ENCODE data around the gene RCSD1. TPM values are rescaled to one million over a fixed set of nuclear protein-coding genes. Genes with fewer than 3 reads are reported as not detected.

RCSD1 gene
- total and polyA plus RNA-seq, 8 donors, result 6.0 to 43.7 (median 19.7) TPM

DNA sequence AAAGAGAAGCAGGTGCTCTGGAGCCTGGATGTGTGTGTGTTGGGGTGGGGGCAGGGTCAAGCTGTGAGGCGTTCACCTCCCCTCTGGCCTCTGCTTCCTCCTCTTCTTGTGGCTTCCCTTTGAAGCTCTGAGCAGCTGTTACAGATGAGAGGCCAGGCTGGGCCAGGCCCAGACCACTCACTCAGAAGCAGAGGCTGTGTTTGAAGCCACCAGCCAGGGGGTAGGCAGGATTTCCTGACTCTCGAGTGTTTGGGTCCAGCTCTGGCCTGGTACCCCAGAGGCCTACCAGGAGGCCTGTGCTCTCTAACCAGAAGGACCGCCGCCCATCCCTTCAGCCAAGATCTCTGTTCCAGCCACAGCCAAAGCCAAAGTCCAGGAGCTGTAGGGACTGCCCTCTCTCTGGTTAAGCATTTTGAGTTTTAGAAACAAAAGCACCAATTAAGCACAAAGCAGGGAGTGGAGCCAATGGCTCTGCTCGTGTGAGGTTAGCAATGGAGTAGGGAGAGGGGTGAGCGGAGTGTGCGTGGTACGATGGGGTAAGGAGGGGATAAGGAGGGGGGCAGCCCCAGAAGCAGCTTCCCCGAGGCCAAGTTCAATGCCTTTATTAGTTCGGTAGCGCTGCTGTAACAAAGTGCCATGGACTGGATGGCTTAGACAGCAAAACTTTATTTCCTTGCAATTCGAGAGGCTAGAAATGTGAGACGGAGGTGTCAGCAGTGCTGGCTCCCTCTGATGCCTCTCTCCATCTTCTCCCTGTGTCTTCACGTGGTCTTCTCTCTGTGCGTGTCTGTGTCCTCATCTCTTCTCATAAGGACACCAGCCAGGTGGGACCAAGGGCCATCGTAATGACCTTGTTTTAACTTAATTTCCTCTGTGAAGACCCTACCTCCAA, 20.5 kb downstream of the RCSD1 start:
- Histone ChIP-seq H3K4me3 (no peak overlapping the region), H3K27me3 (no peaks in the 10 kb centered on the region), H3K9me3 (no peaks in the 10 kb centered on the region), H3K36me3 (no peaks in the 10 kb centered on the region), H3K27ac (peak overlapping the region in 4 of 5 donors; percentile 9 to 66 (median 42)), H3K4me1 (peaks cover 13 to 91% (median 45%) of the 10 kb centered on the region in 4 donors)
- TF ChIP-seq POLR2AphosphoS5 (IDR thresholded peaks at IDR 0.05) (no peak), POLR2A (IDR thresholded peaks at IDR 0.05) (no peak), EP300 (IDR thresholded peaks at IDR 0.05) (no peak)
- TF ChIP-seq, protein P1, sequence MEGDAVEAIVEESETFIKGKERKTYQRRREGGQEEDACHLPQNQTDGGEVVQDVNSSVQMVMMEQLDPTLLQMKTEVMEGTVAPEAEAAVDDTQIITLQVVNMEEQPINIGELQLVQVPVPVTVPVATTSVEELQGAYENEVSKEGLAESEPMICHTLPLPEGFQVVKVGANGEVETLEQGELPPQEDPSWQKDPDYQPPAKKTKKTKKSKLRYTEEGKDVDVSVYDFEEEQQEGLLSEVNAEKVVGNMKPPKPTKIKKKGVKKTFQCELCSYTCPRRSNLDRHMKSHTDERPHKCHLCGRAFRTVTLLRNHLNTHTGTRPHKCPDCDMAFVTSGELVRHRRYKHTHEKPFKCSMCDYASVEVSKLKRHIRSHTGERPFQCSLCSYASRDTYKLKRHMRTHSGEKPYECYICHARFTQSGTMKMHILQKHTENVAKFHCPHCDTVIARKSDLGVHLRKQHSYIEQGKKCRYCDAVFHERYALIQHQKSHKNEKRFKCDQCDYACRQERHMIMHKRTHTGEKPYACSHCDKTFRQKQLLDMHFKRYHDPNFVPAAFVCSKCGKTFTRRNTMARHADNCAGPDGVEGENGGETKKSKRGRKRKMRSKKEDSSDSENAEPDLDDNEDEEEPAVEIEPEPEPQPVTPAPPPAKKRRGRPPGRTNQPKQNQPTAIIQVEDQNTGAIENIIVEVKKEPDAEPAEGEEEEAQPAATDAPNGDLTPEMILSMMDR (IDR thresholded peaks at IDR 0.05), result no peak
- DNase-seq, result peak in 1 of 2 donors; percentile 38
- intact Hi-C loops (cut with DNase I; ENCODE audit: low total_unique reads), result no loop called here
- WGBS, 5 donors, result 67 to 81% (median 76%) methylated on average over 15 to 16 of the region's 16 CpGs

DNA sequence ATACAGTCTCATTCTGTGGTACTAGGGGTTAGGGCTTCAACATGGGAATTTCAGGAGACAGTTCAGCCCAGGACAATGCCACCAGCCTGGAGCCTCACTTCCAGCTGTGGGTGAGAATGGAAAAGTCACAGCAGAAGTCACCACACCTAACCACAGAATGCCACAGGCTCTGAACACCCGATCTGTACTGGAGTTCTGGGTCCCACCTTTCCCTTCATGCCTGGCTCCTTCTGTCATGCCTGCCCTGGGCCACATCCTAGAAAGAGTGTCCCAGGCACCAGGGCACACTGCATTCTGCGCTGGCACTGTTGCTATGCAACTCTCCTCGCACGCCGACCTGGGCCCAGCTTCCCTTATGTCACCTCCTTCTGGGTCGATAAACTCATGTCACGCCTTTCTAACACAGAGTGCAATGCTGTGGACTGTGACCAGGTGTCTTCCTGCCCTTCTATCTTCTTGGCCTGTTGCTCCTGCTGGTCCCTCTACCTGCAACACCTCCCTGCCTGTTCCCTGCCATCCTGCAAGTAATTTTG, 21.2 kb downstream of the RCSD1 start:
- no peaks in the 10 kb centered on the region for H3K9me3 ChIP-seq
- DNase-seq, result no peak
- no peak overlapping the region for H3K4me3 ChIP-seq
- H3K4me1 ChIP-seq, result peaks cover 13 to 91% (median 45%) of the 10 kb centered on the region in 4 donors
- intact Hi-C loops (cut with DNase I; ENCODE audit: low total_unique reads), result no loop called here
- WGBS, 5 donors, result 76 to 84% (median 83%) methylated on average over 7 of the region's 7 CpGs
- H3K27ac ChIP-seq, result peak overlapping the region in 3 of 5 donors; percentile 9 to 66 (median 40)
- H3K27me3 ChIP-seq, result no peaks in the 10 kb centered on the region
- TF ChIP-seq EP300 (IDR thresholded peaks at IDR 0.05) (no peak), POLR2AphosphoS5 (IDR thresholded peaks at IDR 0.05) (no peak), POLR2A (IDR thresholded peaks at IDR 0.05) (no peak)
- TF ChIP-seq, protein P1 (IDR thresholded peaks at IDR 0.05), result no peak
- no peaks in the 10 kb centered on the region for H3K36me3 ChIP-seq

DNA sequence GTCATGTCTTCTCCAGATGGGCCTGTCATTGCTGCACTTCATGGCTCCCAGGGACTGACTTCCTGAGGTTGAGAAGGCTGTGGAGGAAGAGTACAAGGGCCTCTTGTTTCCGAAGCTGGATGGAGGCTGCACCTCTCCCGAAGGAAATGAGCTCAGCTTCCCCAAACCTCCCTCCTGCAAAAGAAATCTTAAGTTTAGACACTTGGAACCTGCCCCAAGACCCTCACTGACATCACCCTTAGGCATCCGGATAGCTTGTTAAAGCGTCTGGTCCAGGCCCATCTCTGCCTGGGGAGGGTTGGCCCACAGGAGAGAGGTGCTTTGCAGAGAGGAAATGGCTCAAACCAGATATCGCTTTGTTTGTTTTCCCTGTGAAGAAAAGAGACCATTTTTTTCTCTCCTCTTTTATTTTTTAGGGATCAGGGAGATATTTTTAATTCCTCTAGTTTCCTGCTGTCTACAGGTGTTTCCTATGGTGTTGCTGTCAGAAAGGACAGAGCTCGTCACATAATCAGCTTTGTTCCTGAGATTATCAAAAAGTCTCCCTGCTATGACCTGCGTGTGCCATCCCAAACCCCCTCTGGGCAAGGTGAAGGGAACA, 25.0 kb downstream of the RCSD1 start:
- no peak for TF ChIP-seq POLR2AphosphoS5 (IDR thresholded peaks at IDR 0.05)
- TF ChIP-seq, protein P1 (IDR thresholded peaks at IDR 0.05), result no peak
- no peak for TF ChIP-seq EP300 (IDR thresholded peaks at IDR 0.05)
- no peak for TF ChIP-seq POLR2A (IDR thresholded peaks at IDR 0.05)
- Histone ChIP-seq H3K4me3 (no peak overlapping the region), H3K36me3 (no peaks in the 10 kb centered on the region), H3K4me1 (peaks cover 15 to 95% (median 41%) of the 10 kb centered on the region in 4 donors), H3K27ac (peak overlapping the region; percentile 22 to 68 (median 64)), H3K9me3 (no peaks in the 10 kb centered on the region), H3K27me3 (no peaks in the 10 kb centered on the region)
- DNase-seq, result peak in 1 of 2 donors; percentile 48
- WGBS, 5 donors, result 56 to 72% (median 66%) methylated on average over 7 of the region's 7 CpGs
- intact Hi-C loops (cut with DNase I; ENCODE audit: low total_unique reads), result no loop called here

DNA sequence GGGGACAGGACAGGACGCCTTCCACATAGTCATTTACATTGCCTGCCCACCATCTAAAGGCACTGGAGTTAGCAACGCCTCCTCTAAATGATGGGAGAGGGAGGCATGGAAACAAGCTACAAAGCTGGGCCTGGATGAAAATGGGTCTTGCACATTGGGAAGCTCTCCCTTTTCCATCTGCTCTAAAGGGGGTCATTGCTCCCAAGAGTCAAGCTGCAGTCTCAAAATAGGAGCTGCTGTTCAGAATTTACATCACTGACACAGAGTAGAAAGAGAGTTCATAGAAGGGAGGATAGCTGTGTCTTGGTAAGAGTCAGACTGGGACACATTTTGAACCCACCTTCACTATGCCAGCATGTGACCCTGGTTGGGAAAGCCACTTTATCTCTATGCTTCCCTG, 26.6 kb downstream of the RCSD1 start:
- Histone ChIP-seq H3K4me1 (peaks cover 16 to 91% (median 41%) of the 10 kb centered on the region in 4 donors), H3K27ac (peak overlapping the region in 2 of 5 donors; percentile 5 to 66)

More for the DNA sequence above, 26.6 kb downstream of the RCSD1 start:
- H3K9me3 ChIP-seq, result no peaks in the 10 kb centered on the region
- H3K36me3 ChIP-seq, result no peaks in the 10 kb centered on the region
- no peak overlapping the region for H3K4me3 ChIP-seq
- H3K27me3 ChIP-seq, result no peaks in the 10 kb centered on the region
- TF ChIP-seq POLR2AphosphoS5 (IDR thresholded peaks at IDR 0.05), result no peak
- TF ChIP-seq, protein P1 (IDR thresholded peaks at IDR 0.05), result no peak
- no peak for TF ChIP-seq EP300 (IDR thresholded peaks at IDR 0.05)
- TF ChIP-seq POLR2A (IDR thresholded peaks at IDR 0.05), result no peak
- 83 to 98% (median 92%) methylated on average over 2 of the region's 2 CpGs for WGBS, 5 donors
- no peak for DNase-seq
- intact Hi-C loops (cut with DNase I; ENCODE audit: low total_unique reads), result no loop called here

All from stomach (tissue), 9 donors.